ENCODE data around the gene H1-8.

DNA sequence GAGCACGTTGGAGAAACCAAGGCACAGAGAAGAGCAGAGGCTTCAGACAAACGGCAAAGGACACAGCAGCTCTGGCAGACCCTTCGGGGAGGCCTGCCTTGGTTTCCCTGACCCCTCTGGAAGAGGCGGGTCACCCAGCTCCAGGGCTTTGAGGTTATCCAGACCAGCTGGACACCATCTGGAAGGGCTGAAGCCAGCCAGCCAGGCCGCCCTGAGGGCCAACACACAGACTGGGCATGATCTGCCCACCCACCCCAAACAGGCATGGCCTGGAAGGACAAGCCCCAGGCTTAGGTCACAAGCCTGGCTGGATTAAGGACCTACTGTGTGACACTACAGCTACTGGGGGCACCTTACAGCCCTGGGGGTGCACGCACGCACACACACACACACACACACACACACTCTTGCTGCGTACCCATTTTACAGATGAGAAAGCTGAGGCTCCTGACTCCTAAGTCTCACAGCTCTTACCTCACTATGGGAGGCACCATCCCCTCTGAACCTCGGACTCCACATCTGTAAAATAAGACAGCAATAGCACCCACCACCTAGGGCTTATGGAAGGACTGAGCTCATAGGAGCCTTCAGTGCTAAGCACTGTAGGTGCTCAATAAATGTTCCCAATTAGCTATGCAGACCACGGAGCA is 52.7 kb downstream of the H1-8 start:
- TF ChIP-seq, protein P1, sequence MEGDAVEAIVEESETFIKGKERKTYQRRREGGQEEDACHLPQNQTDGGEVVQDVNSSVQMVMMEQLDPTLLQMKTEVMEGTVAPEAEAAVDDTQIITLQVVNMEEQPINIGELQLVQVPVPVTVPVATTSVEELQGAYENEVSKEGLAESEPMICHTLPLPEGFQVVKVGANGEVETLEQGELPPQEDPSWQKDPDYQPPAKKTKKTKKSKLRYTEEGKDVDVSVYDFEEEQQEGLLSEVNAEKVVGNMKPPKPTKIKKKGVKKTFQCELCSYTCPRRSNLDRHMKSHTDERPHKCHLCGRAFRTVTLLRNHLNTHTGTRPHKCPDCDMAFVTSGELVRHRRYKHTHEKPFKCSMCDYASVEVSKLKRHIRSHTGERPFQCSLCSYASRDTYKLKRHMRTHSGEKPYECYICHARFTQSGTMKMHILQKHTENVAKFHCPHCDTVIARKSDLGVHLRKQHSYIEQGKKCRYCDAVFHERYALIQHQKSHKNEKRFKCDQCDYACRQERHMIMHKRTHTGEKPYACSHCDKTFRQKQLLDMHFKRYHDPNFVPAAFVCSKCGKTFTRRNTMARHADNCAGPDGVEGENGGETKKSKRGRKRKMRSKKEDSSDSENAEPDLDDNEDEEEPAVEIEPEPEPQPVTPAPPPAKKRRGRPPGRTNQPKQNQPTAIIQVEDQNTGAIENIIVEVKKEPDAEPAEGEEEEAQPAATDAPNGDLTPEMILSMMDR (IDR thresholded peaks at IDR 0.05): no peak
- no peak for TF ChIP-seq EP300 (IDR thresholded peaks at IDR 0.05)
- TF ChIP-seq POLR2A (IDR thresholded peaks at IDR 0.05): no peak
